GM23338 (cell line): Measurements from ENCODE around the gene CSTPP1. TPM values are rescaled to one million over a fixed set of nuclear protein-coding genes. Genes with fewer than 3 reads are reported as not detected.

ENCODE experiments used
- ATAC-seq: fragments of 200-7000 bp; cut with Tn5 transposase; 3 replicates; pipeline ENCODE4 v1.9.1; 2020
- DNase-seq: peaks from one replicate; pipeline ENCODE4 v3.0.0-alpha.2; 2015; ENCODE audit warnings: low spot score
- H2AFZ ChIP-seq: fragments of 200-600 bp; sonication (generic); 2 replicates; pipeline ENCODE4 v1.8.0; 2016; ENCODE audit warnings: antibody characterized with exemption, mild to moderate bottlenecking, moderate library complexity
- H3F3A ChIP-seq: fragments of 200-600 bp; sonication (generic); replicated peaks from 2 replicates; pipeline ENCODE4 v1.8.0; 2017; ENCODE audit warnings: antibody characterized with exemption, mixed run types, low read depth
- H3K27ac ChIP-seq: fragments of 200-600 bp; sonication (generic); 2 replicates; pipeline ENCODE4 v1.6.1; 2016; ENCODE audit warnings: low read depth
- H3K27me3 ChIP-seq: fragments of 200-600 bp; sonication (generic); 2 replicates; pipeline ENCODE4 v1.8.0; 2016; ENCODE audit warnings: mild to moderate bottlenecking, mixed run types, moderate library complexity; ENCODE audit not compliant: insufficient read depth
- H3K36me3 ChIP-seq: fragments of 200-600 bp; sonication (generic); 2 replicates; pipeline ENCODE4 v1.8.0; 2016; ENCODE audit warnings: mild to moderate bottlenecking; ENCODE audit not compliant: insufficient read depth
- H3K4me1 ChIP-seq: fragments of 200-600 bp; sonication (generic); 2 replicates; pipeline ENCODE4 v1.8.0; 2016; ENCODE audit warnings: mild to moderate bottlenecking, moderate library complexity; ENCODE audit not compliant: insufficient read depth
- H3K4me2 ChIP-seq: fragments of 200-600 bp; sonication (generic); 2 replicates; pipeline ENCODE4 v1.7.1; 2017; ENCODE audit warnings: mixed run types
- H3K4me3 ChIP-seq: fragments of 200-600 bp; sonication (generic); 2 replicates; pipeline ENCODE4 v1.6.1; 2016; ENCODE audit warnings: mixed run types
- H3K79me2 ChIP-seq: fragments of 200-600 bp; sonication (generic); replicated peaks from 2 replicates; pipeline ENCODE4 v1.8.0; 2017; ENCODE audit warnings: mild to moderate bottlenecking; ENCODE audit not compliant: insufficient read depth
- H3K9me2 ChIP-seq: fragments of 200-600 bp; sonication (generic); 2 replicates; pipeline ENCODE4 v1.8.0; 2017; ENCODE audit not compliant: insufficient read depth
- H4K20me1 ChIP-seq: fragments of 200-600 bp; sonication (generic); replicated peaks from 2 replicates; pipeline ENCODE4 v1.8.0; 2017; ENCODE audit warnings: mild to moderate bottlenecking; ENCODE audit not compliant: insufficient read depth
- H3K27ac Mint-ChIP-seq: 2 replicates; pipeline ENCODE4 v1.8.0; 2020; ENCODE audit warnings: inconsistent platforms, mild to moderate bottlenecking, moderate library complexity, mixed read lengths
- H3K27me3 Mint-ChIP-seq: 3 replicates; pipeline ENCODE4 v1.8.0; 2022; ENCODE audit warnings: low read depth, mild to moderate bottlenecking, moderate library complexity, mixed read lengths, inconsistent platforms; ENCODE audit not compliant: insufficient read depth, poor library complexity
- H3K36me3 Mint-ChIP-seq: 3 replicates; pipeline ENCODE4 v1.8.0; 2021; ENCODE audit warnings: low read depth, mild to moderate bottlenecking, inconsistent platforms, moderate library complexity, mixed read lengths
- H3K4me1 Mint-ChIP-seq: 3 replicates; pipeline ENCODE4 v1.8.0; 2020; ENCODE audit warnings: mild to moderate bottlenecking, inconsistent platforms, mixed read lengths
- H3K4me3 Mint-ChIP-seq: 3 replicates; pipeline ENCODE4 v1.8.0; 2021; ENCODE audit warnings: moderate library complexity, mild to moderate bottlenecking, inconsistent platforms, mixed read lengths
- H3K9me3 Mint-ChIP-seq: 3 replicates; pipeline ENCODE4 v1.8.0; 2020; ENCODE audit warnings: moderate library complexity, mild to moderate bottlenecking, inconsistent platforms, mixed read lengths
- CREB1 ChIP-seq: fragments of 250-450 bp; sonication (Bioruptor Pico); IDR thresholded peaks from 2 replicates; pipeline ENCODE4 v1.5.0; 2020; ENCODE audit warnings: low read depth, mild to moderate bottlenecking, moderate library complexity
- EZH2 ChIP-seq: fragments of 200-600 bp; sonication (generic); IDR thresholded peaks from one replicate; pipeline ENCODE4 v1.8.0; 2017; ENCODE audit warnings: antibody characterized with exemption, mild to moderate bottlenecking, low read depth; ENCODE audit not compliant: unreplicated experiment
- JUNB ChIP-seq: IDR thresholded peaks from one replicate; pipeline ENCODE4 v1.6.1; 2016; ENCODE audit warnings: antibody characterized with exemption; ENCODE audit not compliant: unreplicated experiment
- STAT1 ChIP-seq: IDR thresholded peaks from one replicate; pipeline ENCODE4 v1.6.1; 2016; ENCODE audit warnings: antibody characterized with exemption; ENCODE audit not compliant: unreplicated experiment
- ZNF114 ChIP-seq: fragments of 250-450 bp; sonication (Bioruptor Pico); IDR thresholded peaks from 2 replicates; pipeline ENCODE4 v1.5.0; 2020; ENCODE audit warnings: mild to moderate bottlenecking, moderate library complexity
- polyA plus RNA-seq: library from polyadenylated mRNA; unstranded; fragments of >200 nt; fragmentation: Nextera tagmentation; extraction: Ambion mirVana; gene quantifications from 2 replicates; pipeline ENCODE4 v1.2.1, GENCODE V29; 2016
- total RNA-seq: library from RNA; depleted of rRNA; stranded (reverse); fragments of >200 nt; shearing (Covaris generic); gene quantifications from 2 replicates; pipeline ENCODE4 v1.2.3, GENCODE V29; 2014
- TF ChIP-seq, protein P1 (sequence below): fragments of 250-450 bp; sonication (Bioruptor Pico); IDR thresholded peaks from 2 replicates; pipeline ENCODE4 v1.5.0; 2020; ENCODE audit warnings: mild to moderate bottlenecking, moderate library complexity
- TF ChIP-seq, protein P2 (sequence below), 2 experiments: fragments of 200-600 bp in 1 of 2; sonication (generic) in 1 of 2; conservative IDR thresholded peaks; 2 replicates each; pipeline versions ENCODE4 v1.5.1 to v1.6.1; 2016 to 2017; ENCODE audit warnings: antibody characterized with exemption in 2 of 2, low read depth in 2 of 2, mild to moderate bottlenecking in 2 of 2, moderate library complexity in 1 of 2
- TF ChIP-seq, protein P3 (sequence below): IDR thresholded peaks from 2 replicates; pipeline ENCODE4 v1.6.1; 2016; ENCODE audit warnings: antibody characterized with exemption
- TF ChIP-seq, protein P4 (sequence below): IDR thresholded peaks from one replicate; pipeline ENCODE4 v1.6.1; 2018; ENCODE audit warnings: antibody characterized with exemption; ENCODE audit not compliant: unreplicated experiment

Gene CSTPP1
- total and polyA plus RNA-seq, 2 experiments from 2014 or later: 23.5 to 42.6 TPM

DNA sequence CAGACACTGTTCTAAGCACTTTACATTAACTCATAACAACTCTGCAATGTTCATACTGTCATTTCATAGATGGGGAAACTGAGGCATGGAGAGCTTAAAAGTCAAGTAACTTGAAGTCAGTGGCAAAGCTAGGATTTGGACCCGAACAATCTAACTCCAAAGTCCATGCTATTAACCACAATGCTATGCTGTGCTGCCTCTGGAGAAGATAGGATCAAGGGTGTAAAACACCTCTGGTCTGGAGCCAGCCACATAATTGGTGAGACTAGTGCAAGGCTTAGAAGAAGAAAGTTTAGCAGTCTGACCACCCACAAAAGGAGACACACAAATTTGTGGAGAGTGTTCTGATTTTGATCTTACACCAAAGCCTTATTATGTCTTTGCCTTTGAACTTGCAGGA is 196.4 kb downstream of the CSTPP1 start:
- Histone ChIP-seq H3K27me3 (no peaks in the 10 kb centered on the region), H3K36me3 (no peaks in the 10 kb centered on the region), H4K20me1 (no peaks in the 10 kb centered on the region), H3K4me3 (no peak overlapping the region), H3K9me2 (no peaks in the 10 kb centered on the region), H3K4me2 (no peak overlapping the region), H3K27ac (no peak overlapping the region), H3K4me1 (peaks cover 16% of the 10 kb centered on the region), H3F3A (no peaks in the 10 kb centered on the region), H2AFZ (no peak overlapping the region), H3K79me2 (no peaks in the 10 kb centered on the region)
- ATAC-seq: no peak
- Mint-ChIP-seq H3K27me3 (peaks cover 3% of the 10 kb centered on the region), H3K4me3 (no peak overlapping the region), H3K27ac (no peak overlapping the region), H3K4me1 (peaks cover 13% of the 10 kb centered on the region), H3K9me3 (no peaks in the 10 kb centered on the region), H3K36me3 (no peaks in the 10 kb centered on the region; the same call in 2 of the 3 replicates)
- no peak for DNase-seq
- TF ChIP-seq, protein P1, sequence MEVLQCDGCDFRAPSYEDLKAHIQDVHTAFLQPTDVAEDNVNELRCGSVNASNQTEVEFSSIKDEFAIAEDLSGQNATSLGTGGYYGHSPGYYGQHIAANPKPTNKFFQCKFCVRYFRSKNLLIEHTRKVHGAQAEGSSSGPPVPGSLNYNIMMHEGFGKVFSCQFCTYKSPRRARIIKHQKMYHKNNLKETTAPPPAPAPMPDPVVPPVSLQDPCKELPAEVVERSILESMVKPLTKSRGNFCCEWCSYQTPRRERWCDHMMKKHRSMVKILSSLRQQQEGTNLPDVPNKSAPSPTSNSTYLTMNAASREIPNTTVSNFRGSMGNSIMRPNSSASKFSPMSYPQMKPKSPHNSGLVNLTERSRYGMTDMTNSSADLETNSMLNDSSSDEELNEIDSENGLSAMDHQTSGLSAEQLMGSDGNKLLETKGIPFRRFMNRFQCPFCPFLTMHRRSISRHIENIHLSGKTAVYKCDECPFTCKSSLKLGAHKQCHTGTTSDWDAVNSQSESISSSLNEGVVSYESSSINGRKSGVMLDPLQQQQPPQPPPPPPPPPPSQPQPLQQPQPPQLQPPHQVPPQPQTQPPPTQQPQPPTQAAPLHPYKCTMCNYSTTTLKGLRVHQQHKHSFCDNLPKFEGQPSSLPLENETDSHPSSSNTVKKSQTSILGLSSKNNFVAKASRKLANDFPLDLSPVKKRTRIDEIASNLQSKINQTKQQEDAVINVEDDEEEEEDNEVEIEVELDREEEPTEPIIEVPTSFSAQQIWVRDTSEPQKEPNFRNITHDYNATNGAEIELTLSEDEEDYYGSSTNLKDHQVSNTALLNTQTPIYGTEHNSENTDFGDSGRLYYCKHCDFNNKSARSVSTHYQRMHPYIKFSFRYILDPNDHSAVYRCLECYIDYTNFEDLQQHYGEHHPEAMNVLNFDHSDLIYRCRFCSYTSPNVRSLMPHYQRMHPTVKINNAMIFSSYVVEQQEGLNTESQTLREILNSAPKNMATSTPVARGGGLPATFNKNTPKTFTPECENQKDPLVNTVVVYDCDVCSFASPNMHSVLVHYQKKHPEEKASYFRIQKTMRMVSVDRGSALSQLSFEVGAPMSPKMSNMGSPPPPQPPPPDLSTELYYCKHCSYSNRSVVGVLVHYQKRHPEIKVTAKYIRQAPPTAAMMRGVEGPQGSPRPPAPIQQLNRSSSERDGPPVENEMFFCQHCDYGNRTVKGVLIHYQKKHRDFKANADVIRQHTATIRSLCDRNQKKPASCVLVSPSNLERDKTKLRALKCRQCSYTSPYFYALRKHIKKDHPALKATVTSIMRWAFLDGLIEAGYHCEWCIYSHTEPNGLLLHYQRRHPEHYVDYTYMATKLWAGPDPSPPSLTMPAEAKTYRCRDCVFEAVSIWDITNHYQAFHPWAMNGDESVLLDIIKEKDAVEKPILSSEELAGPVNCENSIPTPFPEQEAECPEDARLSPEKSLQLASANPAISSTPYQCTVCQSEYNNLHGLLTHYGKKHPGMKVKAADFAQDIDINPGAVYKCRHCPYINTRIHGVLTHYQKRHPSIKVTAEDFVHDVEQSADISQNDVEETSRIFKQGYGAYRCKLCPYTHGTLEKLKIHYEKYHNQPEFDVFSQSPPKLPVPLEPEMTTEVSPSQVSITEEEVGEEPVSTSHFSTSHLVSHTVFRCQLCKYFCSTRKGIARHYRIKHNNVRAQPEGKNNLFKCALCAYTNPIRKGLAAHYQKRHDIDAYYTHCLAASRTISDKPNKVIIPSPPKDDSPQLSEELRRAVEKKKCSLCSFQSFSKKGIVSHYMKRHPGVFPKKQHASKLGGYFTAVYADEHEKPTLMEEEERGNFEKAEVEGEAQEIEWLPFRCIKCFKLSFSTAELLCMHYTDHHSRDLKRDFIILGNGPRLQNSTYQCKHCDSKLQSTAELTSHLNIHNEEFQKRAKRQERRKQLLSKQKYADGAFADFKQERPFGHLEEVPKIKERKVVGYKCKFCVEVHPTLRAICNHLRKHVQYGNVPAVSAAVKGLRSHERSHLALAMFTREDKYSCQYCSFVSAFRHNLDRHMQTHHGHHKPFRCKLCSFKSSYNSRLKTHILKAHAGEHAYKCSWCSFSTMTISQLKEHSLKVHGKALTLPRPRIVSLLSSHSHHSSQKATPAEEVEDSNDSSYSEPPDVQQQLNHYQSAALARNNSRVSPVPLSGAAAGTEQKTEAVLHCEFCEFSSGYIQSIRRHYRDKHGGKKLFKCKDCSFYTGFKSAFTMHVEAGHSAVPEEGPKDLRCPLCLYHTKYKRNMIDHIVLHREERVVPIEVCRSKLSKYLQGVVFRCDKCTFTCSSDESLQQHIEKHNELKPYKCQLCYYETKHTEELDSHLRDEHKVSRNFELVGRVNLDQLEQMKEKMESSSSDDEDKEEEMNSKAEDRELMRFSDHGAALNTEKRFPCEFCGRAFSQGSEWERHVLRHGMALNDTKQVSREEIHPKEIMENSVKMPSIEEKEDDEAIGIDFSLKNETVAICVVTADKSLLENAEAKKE (CRISPR knock-in tag): no peak
- TF ChIP-seq, protein P2, sequence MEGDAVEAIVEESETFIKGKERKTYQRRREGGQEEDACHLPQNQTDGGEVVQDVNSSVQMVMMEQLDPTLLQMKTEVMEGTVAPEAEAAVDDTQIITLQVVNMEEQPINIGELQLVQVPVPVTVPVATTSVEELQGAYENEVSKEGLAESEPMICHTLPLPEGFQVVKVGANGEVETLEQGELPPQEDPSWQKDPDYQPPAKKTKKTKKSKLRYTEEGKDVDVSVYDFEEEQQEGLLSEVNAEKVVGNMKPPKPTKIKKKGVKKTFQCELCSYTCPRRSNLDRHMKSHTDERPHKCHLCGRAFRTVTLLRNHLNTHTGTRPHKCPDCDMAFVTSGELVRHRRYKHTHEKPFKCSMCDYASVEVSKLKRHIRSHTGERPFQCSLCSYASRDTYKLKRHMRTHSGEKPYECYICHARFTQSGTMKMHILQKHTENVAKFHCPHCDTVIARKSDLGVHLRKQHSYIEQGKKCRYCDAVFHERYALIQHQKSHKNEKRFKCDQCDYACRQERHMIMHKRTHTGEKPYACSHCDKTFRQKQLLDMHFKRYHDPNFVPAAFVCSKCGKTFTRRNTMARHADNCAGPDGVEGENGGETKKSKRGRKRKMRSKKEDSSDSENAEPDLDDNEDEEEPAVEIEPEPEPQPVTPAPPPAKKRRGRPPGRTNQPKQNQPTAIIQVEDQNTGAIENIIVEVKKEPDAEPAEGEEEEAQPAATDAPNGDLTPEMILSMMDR (conservative IDR thresholded peaks at IDR 0.05; ENCODE audit: low read depth in 2 of 2): no peak
- no peak for TF ChIP-seq JUNB
- TF ChIP-seq, protein P3, sequence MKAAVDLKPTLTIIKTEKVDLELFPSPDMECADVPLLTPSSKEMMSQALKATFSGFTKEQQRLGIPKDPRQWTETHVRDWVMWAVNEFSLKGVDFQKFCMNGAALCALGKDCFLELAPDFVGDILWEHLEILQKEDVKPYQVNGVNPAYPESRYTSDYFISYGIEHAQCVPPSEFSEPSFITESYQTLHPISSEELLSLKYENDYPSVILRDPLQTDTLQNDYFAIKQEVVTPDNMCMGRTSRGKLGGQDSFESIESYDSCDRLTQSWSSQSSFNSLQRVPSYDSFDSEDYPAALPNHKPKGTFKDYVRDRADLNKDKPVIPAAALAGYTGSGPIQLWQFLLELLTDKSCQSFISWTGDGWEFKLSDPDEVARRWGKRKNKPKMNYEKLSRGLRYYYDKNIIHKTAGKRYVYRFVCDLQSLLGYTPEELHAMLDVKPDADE: no peak
- no peak for TF ChIP-seq CREB1 (CRISPR knock-in tag)
- no peak for TF ChIP-seq EZH2
- TF ChIP-seq STAT1: no peak
- no peak for TF ChIP-seq ZNF114
- TF ChIP-seq, protein P4, sequence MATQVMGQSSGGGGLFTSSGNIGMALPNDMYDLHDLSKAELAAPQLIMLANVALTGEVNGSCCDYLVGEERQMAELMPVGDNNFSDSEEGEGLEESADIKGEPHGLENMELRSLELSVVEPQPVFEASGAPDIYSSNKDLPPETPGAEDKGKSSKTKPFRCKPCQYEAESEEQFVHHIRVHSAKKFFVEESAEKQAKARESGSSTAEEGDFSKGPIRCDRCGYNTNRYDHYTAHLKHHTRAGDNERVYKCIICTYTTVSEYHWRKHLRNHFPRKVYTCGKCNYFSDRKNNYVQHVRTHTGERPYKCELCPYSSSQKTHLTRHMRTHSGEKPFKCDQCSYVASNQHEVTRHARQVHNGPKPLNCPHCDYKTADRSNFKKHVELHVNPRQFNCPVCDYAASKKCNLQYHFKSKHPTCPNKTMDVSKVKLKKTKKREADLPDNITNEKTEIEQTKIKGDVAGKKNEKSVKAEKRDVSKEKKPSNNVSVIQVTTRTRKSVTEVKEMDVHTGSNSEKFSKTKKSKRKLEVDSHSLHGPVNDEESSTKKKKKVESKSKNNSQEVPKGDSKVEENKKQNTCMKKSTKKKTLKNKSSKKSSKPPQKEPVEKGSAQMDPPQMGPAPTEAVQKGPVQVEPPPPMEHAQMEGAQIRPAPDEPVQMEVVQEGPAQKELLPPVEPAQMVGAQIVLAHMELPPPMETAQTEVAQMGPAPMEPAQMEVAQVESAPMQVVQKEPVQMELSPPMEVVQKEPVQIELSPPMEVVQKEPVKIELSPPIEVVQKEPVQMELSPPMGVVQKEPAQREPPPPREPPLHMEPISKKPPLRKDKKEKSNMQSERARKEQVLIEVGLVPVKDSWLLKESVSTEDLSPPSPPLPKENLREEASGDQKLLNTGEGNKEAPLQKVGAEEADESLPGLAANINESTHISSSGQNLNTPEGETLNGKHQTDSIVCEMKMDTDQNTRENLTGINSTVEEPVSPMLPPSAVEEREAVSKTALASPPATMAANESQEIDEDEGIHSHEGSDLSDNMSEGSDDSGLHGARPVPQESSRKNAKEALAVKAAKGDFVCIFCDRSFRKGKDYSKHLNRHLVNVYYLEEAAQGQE: no peak
